IMR-90 (cell line): ENCODE data around the gene ADARB2. TPM values are rescaled to one million over a fixed set of nuclear protein-coding genes. Genes with fewer than 3 reads are reported as not detected.

Experiments used
- ATAC-seq: fragments of 200-7000 bp; cut with Tn5 transposase; 2 replicates; pipeline ENCODE4 v1.9.1; 2020; ENCODE audit warnings: low read depth, mild to moderate bottlenecking, moderate library complexity
- BruUV-seq: library from RNA; stranded (reverse); fragments of 400-500 nt; replicated peaks from 2 replicates; lab custom pipeline; 2021; lab: Mats Ljungman, UMichigan
- CTCF ChIA-PET: fragments of 300-600 bp; formaldehyde crosslinking; extraction: SDS; loops from one replicate; lab custom pipeline; 2021; ENCODE audit warnings: antibody characterized with exemption; lab: Yijun Ruan, JAX
- POLR2A ChIA-PET: fragments of 300-600 bp; sonication (Branson Sonifier 250); formaldehyde crosslinking; loops from one replicate; lab custom pipeline; 2022; ENCODE audit warnings: antibody characterized with exemption; ENCODE audit not compliant: unreplicated experiment; lab: Charles Lee
- DNase-seq: peaks from one replicate; pipeline ENCODE4 v3.0.0; 2013
- H2AFZ ChIP-seq: replicated peaks from 2 replicates; pipeline ENCODE3; 2013; ENCODE audit warnings: low read length, mild to moderate bottlenecking; ENCODE audit not compliant: poor library complexity
- H2AK5ac ChIP-seq: 2 replicates; pipeline ENCODE4 v1.6.1; 2013; ENCODE audit warnings: low read depth, low read length, inconsistent platforms
- H2AK9ac ChIP-seq: replicated peaks from 2 replicates; pipeline ENCODE3; 2013; ENCODE audit warnings: mild to moderate bottlenecking, low read depth, low read length, moderate library complexity; ENCODE audit not compliant: poor library complexity
- H2BK120ac ChIP-seq: 2 replicates; pipeline ENCODE4 v1.6.1; 2013; ENCODE audit warnings: low read depth, low read length, inconsistent platforms
- H2BK15ac ChIP-seq: 3 replicates; pipeline ENCODE4 v1.6.1; 2013; ENCODE audit warnings: low read depth, low read length, inconsistent platforms
- H2BK20ac ChIP-seq: 2 replicates; pipeline ENCODE4 v1.6.1; 2013; ENCODE audit warnings: low read depth, mild to moderate bottlenecking, inconsistent platforms, low read length, moderate library complexity
- H2BK5ac ChIP-seq: 2 replicates; pipeline ENCODE4 v1.6.1; 2013; ENCODE audit warnings: mild to moderate bottlenecking, low read depth, low read length, inconsistent platforms; ENCODE audit not compliant: poor library complexity, severe bottlenecking
- H3K14ac ChIP-seq: replicated peaks from 2 replicates; pipeline ENCODE4 v1.6.1; 2013; ENCODE audit warnings: low read depth, low read length, inconsistent platforms
- H3K18ac ChIP-seq: 2 replicates; pipeline ENCODE4 v1.6.1; 2013; ENCODE audit warnings: low read depth, low read length, control low read depth
- H3K23ac ChIP-seq: 2 replicates; pipeline ENCODE4 v1.6.1; 2013; ENCODE audit warnings: low read depth, low read length, inconsistent platforms
- H3K27ac ChIP-seq: 2 replicates; pipeline ENCODE4 v1.5.1; 2013; ENCODE audit warnings: mild to moderate bottlenecking, control low read depth, low read length; ENCODE audit not compliant: insufficient read depth
- H3K27me3 ChIP-seq: 2 replicates; pipeline ENCODE4 v1.6.1; 2013; ENCODE audit warnings: low read length; ENCODE audit not compliant: control insufficient read depth, insufficient read depth
- H3K36me3 ChIP-seq: 2 replicates; pipeline ENCODE4 v1.6.1; 2013; ENCODE audit warnings: low read length, mixed read lengths; ENCODE audit not compliant: control insufficient read depth, insufficient read depth
- H3K4ac ChIP-seq: 2 replicates; pipeline ENCODE4 v1.6.1; 2013; ENCODE audit warnings: low read depth, low read length, inconsistent platforms
- H3K4me1 ChIP-seq: 2 replicates; pipeline ENCODE4 v1.6.1; 2013; ENCODE audit warnings: low read length, mixed read lengths; ENCODE audit not compliant: control insufficient read depth, insufficient read depth
- H3K4me2 ChIP-seq: 2 replicates; pipeline ENCODE4 v1.6.1; 2013; ENCODE audit warnings: low read depth, mild to moderate bottlenecking, control low read depth, low read length, moderate library complexity
- H3K4me3 ChIP-seq: 2 replicates; pipeline ENCODE4 v1.5.1; 2013; ENCODE audit warnings: low read depth, mild to moderate bottlenecking, control low read depth, low read length, moderate library complexity; ENCODE audit not compliant: insufficient read depth
- H3K56ac ChIP-seq: 2 replicates; pipeline ENCODE4 v1.6.1; 2013; ENCODE audit warnings: low read length, inconsistent platforms; ENCODE audit not compliant: insufficient read depth; ENCODE audit errors: extremely low read depth
- H3K79me1 ChIP-seq, 2 experiments: 2 replicates each; pipeline ENCODE4 v1.6.1; 2013; ENCODE audit warnings: low read length in 2 of 2, inconsistent platforms in 1 of 2, low read depth in 1 of 2
- H3K9ac ChIP-seq: 2 replicates; pipeline ENCODE4 v1.6.1; 2013; ENCODE audit warnings: low read depth, low read length, control low read depth
- H3K9me1 ChIP-seq: 2 replicates; pipeline ENCODE4 v1.6.1; 2013; ENCODE audit warnings: low read length, inconsistent platforms; ENCODE audit not compliant: insufficient read depth
- H3K9me3 ChIP-seq: 2 replicates; pipeline ENCODE4 v1.6.1; 2013; ENCODE audit warnings: low read length; ENCODE audit not compliant: control insufficient read depth, insufficient read depth
- H4K20me1 ChIP-seq: 2 replicates; pipeline ENCODE4 v1.6.1; 2013; ENCODE audit warnings: low read length, inconsistent platforms; ENCODE audit not compliant: insufficient read depth
- H4K5ac ChIP-seq: 2 replicates; pipeline ENCODE4 v1.6.1; 2013; ENCODE audit warnings: mild to moderate bottlenecking, low read depth, low read length, control low read depth
- H4K8ac ChIP-seq, 2 experiments: 2 replicates each; pipeline ENCODE4 v1.6.1; 2013; ENCODE audit warnings: low read depth in 2 of 2, low read length in 2 of 2, control low read depth in 1 of 2, inconsistent platforms in 1 of 2
- H4K91ac ChIP-seq: 2 replicates; pipeline ENCODE4 v1.6.1; 2013; ENCODE audit warnings: low read depth, low read length, inconsistent platforms; ENCODE audit not compliant: insufficient read depth
- BHLHE40 ChIP-seq: fragments of 150-350 bp; IDR thresholded peaks from 2 replicates; pipeline ENCODE4 v1.6.1; 2016; ENCODE audit warnings: mild to moderate bottlenecking, low read depth, low read length
- FOS ChIP-seq: fragments of 150-350 bp; IDR thresholded peaks from 2 replicates; pipeline ENCODE4 v1.6.1; 2016; ENCODE audit warnings: low read depth, low read length
- MAZ ChIP-seq: IDR thresholded peaks from 2 replicates; pipeline ENCODE4 v1.6.1; 2012; ENCODE audit warnings: low read depth, mild to moderate bottlenecking, low read length, improper control_type of control experiment, moderate library complexity, borderline replicate concordance
- NFE2L2 ChIP-seq: fragments of 150-350 bp; IDR thresholded peaks from 2 replicates; pipeline ENCODE4 v1.6.1; 2016; ENCODE audit warnings: low read depth, mild to moderate bottlenecking, low read length
- POLR2A ChIP-seq: IDR thresholded peaks from 2 replicates; pipeline ENCODE4 v1.6.1; 2012; ENCODE audit warnings: mild to moderate bottlenecking, low read depth, low read length
- RAD21 ChIP-seq: IDR thresholded peaks from 2 replicates; pipeline ENCODE4 v1.6.1; 2012; ENCODE audit warnings: low read length, improper control_type of control experiment
- USF2 ChIP-seq: fragments of 150-350 bp; IDR thresholded peaks from 2 replicates; pipeline ENCODE4 v1.6.1; 2017; ENCODE audit warnings: mild to moderate bottlenecking, antibody characterized with exemption, low read length, low read depth
- WGBS, 2 experiments: methylation state at CpG; one replicate each; pipeline versions ENCODE4 v1.1.5 to v1.1.7; 2013; ENCODE audit warnings: missing lambda C conversion rate in 2 of 2; ENCODE audit not compliant: insufficient read length in 1 of 2; ENCODE audit errors: extremely low coverage in 2 of 2; 5-methylcytosine and 5-hydroxymethylcytosine counted together
- dilution Hi-C: fragments of 300-500 bp; cut with HindIII; formaldehyde crosslinking; loops from one replicate; pipeline ENCODE4 v1.14.3; 2018; ENCODE audit warnings: low sequenced_read_pairs; ENCODE audit not compliant: unreplicated experiment
- in situ Hi-C: fragments of 300-500 bp; cut with MboI; formaldehyde crosslinking; loops from 3 replicates; pipeline ENCODE4 v1.14.3; 2019; ENCODE audit warnings: low sequenced_read_pairs, inconsistent platforms, mixed read lengths
- intact Hi-C: fragments of 100-400 bp; cut with micrococcal nuclease; formaldehyde crosslinking; loops from 2 replicates; pipeline ENCODE4 v1.10.0; 2022
- polyA plus RNA-seq, 3 experiments: library from polyadenylated mRNA; depleted of rRNA; stranded (reverse); fragments of >200 nt; gene quantifications; 2 replicates each; pipeline ENCODE4 v1.2.3, GENCODE V29; 2012; ENCODE audit warnings: low replicate concordance in 1 of 3
- total RNA-seq: library from RNA; depleted of rRNA; stranded (reverse); fragments of >200 nt; gene quantifications from 2 replicates; pipeline ENCODE4 v1.2.3, GENCODE V29; 2012
- TF ChIP-seq, protein P1 (sequence below): conservative IDR thresholded peaks from 2 replicates; pipeline ENCODE4 v1.5.1; 2012; ENCODE audit warnings: mild to moderate bottlenecking, low read depth, low read length, improper control_type of control experiment

Gene ADARB2
- total and polyA plus RNA-seq, 2 of the 4 experiments (the other 2 are of a cell fraction) = not detected

DNA sequence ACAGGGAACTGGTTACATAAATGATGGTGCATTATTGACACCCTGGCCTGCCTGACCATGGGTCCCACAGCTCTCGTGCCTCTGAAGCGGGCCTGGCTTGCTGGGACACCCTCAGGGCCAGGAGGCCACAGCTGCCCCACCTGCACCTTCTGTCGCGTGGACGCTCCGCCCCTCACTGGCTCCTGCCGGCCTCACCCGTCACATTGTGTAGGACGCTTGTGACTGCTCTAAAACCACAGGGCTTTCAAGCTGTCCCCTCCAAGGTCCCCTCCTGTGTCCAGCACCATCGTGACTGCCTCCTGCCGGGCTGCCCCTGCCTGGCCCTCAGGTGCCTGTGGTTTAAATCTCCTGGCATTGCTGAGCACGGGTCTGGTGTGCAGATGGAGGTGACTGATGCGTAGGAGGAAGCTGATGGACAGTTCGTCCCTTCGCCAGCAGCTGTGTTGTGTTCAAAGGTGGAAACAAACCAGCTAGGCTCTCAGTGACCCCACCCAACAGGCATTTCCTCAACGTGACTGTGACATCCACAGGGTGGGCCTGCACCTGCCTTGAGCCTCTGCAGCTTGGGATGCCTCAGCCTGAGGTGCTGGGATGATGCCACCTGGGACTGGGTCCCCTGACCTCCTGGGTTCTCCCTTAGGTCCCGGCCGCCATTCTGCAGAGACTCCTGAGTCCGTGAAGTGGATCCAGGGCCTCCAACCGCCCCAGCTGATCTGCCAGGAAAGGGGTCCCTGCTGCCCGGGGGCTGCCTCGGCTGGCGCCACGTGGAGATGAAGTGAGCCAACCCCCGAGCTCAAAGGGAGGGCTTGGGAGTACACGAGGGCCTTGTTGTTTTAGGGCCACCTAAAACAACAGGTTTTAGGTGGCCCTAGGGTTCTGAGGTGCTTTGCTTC lies 532.6 kb downstream of the ADARB2 start:
- Histone ChIP-seq H2BK20ac (no peak overlapping the region), H3K27me3 (no peaks in the 10 kb centered on the region), H3K9me1 (no peaks in the 10 kb centered on the region), H2AFZ (no peak overlapping the region), H3K23ac (no peak overlapping the region), H4K91ac (no peak overlapping the region), H3K14ac (no peak overlapping the region), H3K4me1 (no peaks in the 10 kb centered on the region), H3K4me2 (no peak overlapping the region), H3K4me3 (no peak overlapping the region), H2AK9ac (no peak overlapping the region), H4K5ac (no peak overlapping the region), H3K18ac (no peak overlapping the region), H3K36me3 (no peaks in the 10 kb centered on the region), H3K9ac (no peak overlapping the region), H4K20me1 (no peaks in the 10 kb centered on the region), H2BK5ac (no peak overlapping the region), H3K79me1 (no peaks in the 10 kb centered on the region), H2AK5ac (no peak overlapping the region), H3K9me3 (peaks cover 30% of the 10 kb centered on the region), H3K27ac (no peak overlapping the region), H2BK15ac (no peak overlapping the region), H3K4ac (no peak overlapping the region), H3K56ac (no peak overlapping the region), H4K8ac (no peak overlapping the region), H2BK120ac (no peak overlapping the region)
- dilution Hi-C loops = no loop called here
- WGBS, 2 experiments = 60% methylated on average over 1 of the region's 26 CpGs; no CpG with 5 or more reads in 1 of the 2 experiments
- ATAC-seq (no peak), DNase-seq (no peak)
- TF ChIP-seq POLR2A (no peak), RAD21 (no peak), NFE2L2 (no peak), USF2 (no peak), BHLHE40 (no peak), MAZ (no peak), FOS (no peak)
- TF ChIP-seq, protein P1, sequence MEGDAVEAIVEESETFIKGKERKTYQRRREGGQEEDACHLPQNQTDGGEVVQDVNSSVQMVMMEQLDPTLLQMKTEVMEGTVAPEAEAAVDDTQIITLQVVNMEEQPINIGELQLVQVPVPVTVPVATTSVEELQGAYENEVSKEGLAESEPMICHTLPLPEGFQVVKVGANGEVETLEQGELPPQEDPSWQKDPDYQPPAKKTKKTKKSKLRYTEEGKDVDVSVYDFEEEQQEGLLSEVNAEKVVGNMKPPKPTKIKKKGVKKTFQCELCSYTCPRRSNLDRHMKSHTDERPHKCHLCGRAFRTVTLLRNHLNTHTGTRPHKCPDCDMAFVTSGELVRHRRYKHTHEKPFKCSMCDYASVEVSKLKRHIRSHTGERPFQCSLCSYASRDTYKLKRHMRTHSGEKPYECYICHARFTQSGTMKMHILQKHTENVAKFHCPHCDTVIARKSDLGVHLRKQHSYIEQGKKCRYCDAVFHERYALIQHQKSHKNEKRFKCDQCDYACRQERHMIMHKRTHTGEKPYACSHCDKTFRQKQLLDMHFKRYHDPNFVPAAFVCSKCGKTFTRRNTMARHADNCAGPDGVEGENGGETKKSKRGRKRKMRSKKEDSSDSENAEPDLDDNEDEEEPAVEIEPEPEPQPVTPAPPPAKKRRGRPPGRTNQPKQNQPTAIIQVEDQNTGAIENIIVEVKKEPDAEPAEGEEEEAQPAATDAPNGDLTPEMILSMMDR = no peak
- intact Hi-C loops = no loop called here
- ChIA-PET POLR2A (no interaction called here), CTCF (no interaction called here)
- no TSS peak for BruUV-seq
- in situ Hi-C loops = no loop called here
